Measurements from ENCODE around the gene CHD9. TPM values are rescaled to one million over a fixed set of nuclear protein-coding genes. Genes with fewer than 3 reads are reported as not detected.

CHD9 gene
- total RNA-seq, 4 donors from 2014 or later: 29.0 to 68.5 (median 37.3) TPM

- no peaks in the 10 kb centered on the region for H3K27me3 ChIP-seq
- no peak overlapping the region for H3K4me3 ChIP-seq
- DNase-seq: no peak
- no peak overlapping the region for H3K27ac ChIP-seq
- intact Hi-C loops (cut with DNase I): no loop called here
- peaks cover 0 to 20% (median 0%) of the 10 kb centered on the region in 3 donors for H3K36me3 ChIP-seq
- TF ChIP-seq CTCF (IDR thresholded peaks at IDR 0.05) (no peak), POLR2A (IDR thresholded peaks at IDR 0.05) (no peak)
- H3K4me1 ChIP-seq: no peaks in the 10 kb centered on the region
- H3K9me3 ChIP-seq: no peaks in the 10 kb centered on the region
Measured at GRCh38 chr16:53198933-53199332, 144.1 kb downstream of the CHD9 start.

- Histone ChIP-seq H3K4me3 (no peak overlapping the region), H3K27ac (no peak overlapping the region), H3K9me3 (no peaks in the 10 kb centered on the region), H3K27me3 (no peaks in the 10 kb centered on the region), H3K36me3 (peaks cover 0 to 20% (median 0%) of the 10 kb centered on the region in 3 donors), H3K4me1 (no peaks in the 10 kb centered on the region)
- intact Hi-C loops (cut with DNase I): no loop called here
- WGBS, 2 donors: 79 to 92% methylated on average over 1 of the region's 1 CpG
- no peak for DNase-seq
- TF ChIP-seq CTCF (IDR thresholded peaks at IDR 0.05) (no peak), POLR2A (IDR thresholded peaks at IDR 0.05) (no peak)
Measured at GRCh38 chr16:53201900-53202299, 147.1 kb downstream of the CHD9 start.

- no peak for DNase-seq
- Histone ChIP-seq H3K27me3 (no peaks in the 10 kb centered on the region), H3K4me3 (no peak overlapping the region), H3K4me1 (peaks cover 0 to under 1% (median 0%) of the 10 kb centered on the region in 3 donors), H3K27ac (no peak overlapping the region), H3K36me3 (peaks cover 0 to 19% (median 0%) of the 10 kb centered on the region in 3 donors), H3K9me3 (no peaks in the 10 kb centered on the region)
- TF ChIP-seq POLR2A (IDR thresholded peaks at IDR 0.05): no peak
- no peak for TF ChIP-seq CTCF (IDR thresholded peaks at IDR 0.05)
- intact Hi-C loops (cut with DNase I): no loop called here
Measured at GRCh38 chr16:53202398-53202797, 147.6 kb downstream of the CHD9 start.

GRCh38 chr16:53207810-53208752, 153.3 kb downstream of the CHD9 start:
- H3K4me3 ChIP-seq: peak overlapping the region; percentile 10 to 61 (median 38)
- H3K4me1 ChIP-seq: peaks cover 9 to 57% (median 11%) of the 10 kb centered on the region in 3 donors
- H3K27me3 ChIP-seq: no peaks in the 10 kb centered on the region
- DNase-seq: no peak
- no peaks in the 10 kb centered on the region for H3K9me3 ChIP-seq
- H3K36me3 ChIP-seq: no peaks in the 10 kb centered on the region
- WGBS, 2 donors: 1% methylated on average over 8 of the region's 8 CpGs
- H3K27ac ChIP-seq: peak overlapping the region; percentile 79 to 89 (median 85)
- intact Hi-C loops (cut with DNase I): no loop called here
- TF ChIP-seq CTCF (IDR thresholded peaks at IDR 0.05): peak in 5 of 6 experiments; percentile 35 to 57 (median 40)
- TF ChIP-seq POLR2A (IDR thresholded peaks at IDR 0.05): no peak

- whole genome bisulfite sequencing, 2 donors: 14 to 15% methylated on average over 5 of the region's 5 CpGs
- Histone ChIP-seq H3K4me1 (peaks cover 11 to 67% (median 12%) of the 10 kb centered on the region in 3 donors), H3K36me3 (no peaks in the 10 kb centered on the region), H3K4me3 (peak overlapping the region; percentile 3 to 61 (median 38)), H3K9me3 (no peaks in the 10 kb centered on the region), H3K27me3 (no peaks in the 10 kb centered on the region), H3K27ac (peak overlapping the region; percentile 31 to 89 (median 81))
- TF ChIP-seq POLR2A (IDR thresholded peaks at IDR 0.05): no peak
- no peak for TF ChIP-seq CTCF (IDR thresholded peaks at IDR 0.05)
- DNase-seq: no peak
- intact Hi-C loops (cut with DNase I): no loop called here
Measured at GRCh38 chr16:53209429-53209828, 154.6 kb downstream of the CHD9 start.
